Memory B cell (primary cell): ENCODE data around the gene SRBD1.
"Not testable (repeated sequence)": the region's sequence is repeated elsewhere in the genome, so short reads cannot be mapped to it uniquely, and the experiment has no call there.

ENCODE experiments used
- ATAC-seq: fragments of 150-1000 bp; cut with Tn5 transposase; 2 replicates; pipeline ENCODE4 v1.10.0; 2021; ENCODE audit warnings: low read depth, mild to moderate bottlenecking, moderate library complexity
- DNase-seq, 2 donors: peaks; one replicate each; pipeline ENCODE4 v3.0.0; 2022; ENCODE audit warnings: low spot score in 2 of 2
- H3K27ac Mint-ChIP-seq: one replicate; pipeline ENCODE4 v1.8.0; 2022; ENCODE audit warnings: mild to moderate bottlenecking, moderate library complexity, mixed read lengths
- H3K27me3 Mint-ChIP-seq: one replicate; pipeline ENCODE4 v1.8.0; 2022; ENCODE audit warnings: mixed read lengths
- H3K36me3 Mint-ChIP-seq: one replicate; pipeline ENCODE4 v1.8.0; 2022; ENCODE audit warnings: mild to moderate bottlenecking, mixed read lengths
- H3K4me1 Mint-ChIP-seq: one replicate; pipeline ENCODE4 v1.8.0; 2022; ENCODE audit warnings: mixed read lengths
- H3K4me3 Mint-ChIP-seq: one replicate; pipeline ENCODE4 v1.8.0; 2022; ENCODE audit warnings: mild to moderate bottlenecking, moderate library complexity, mixed read lengths
- H3K9me3 Mint-ChIP-seq: one replicate; pipeline ENCODE4 v1.8.0; 2022; ENCODE audit warnings: mixed read lengths

SRBD1 gene

GRCh38 chr2:45442026-45442425, 169.0 kb downstream of the SRBD1 start:
- no peak for DNase-seq
- no peak for ATAC-seq
- H3K4me1 Mint-ChIP-seq = peaks cover 12% of the 10 kb centered on the region
- H3K4me3 Mint-ChIP-seq = no peak overlapping the region
- H3K9me3 Mint-ChIP-seq = peaks cover 10% of the 10 kb centered on the region
- H3K27ac Mint-ChIP-seq = no peak overlapping the region
- H3K27me3 Mint-ChIP-seq = no peaks in the 10 kb centered on the region
- H3K36me3 Mint-ChIP-seq = peaks cover 25% of the 10 kb centered on the region

- DNase-seq (no peak), ATAC-seq (no peak)
- peaks cover 12% of the 10 kb centered on the region for H3K4me1 Mint-ChIP-seq
- no peak overlapping the region for H3K27ac Mint-ChIP-seq
- peaks cover 28% of the 10 kb centered on the region for H3K36me3 Mint-ChIP-seq
- H3K9me3 Mint-ChIP-seq = peaks cover 10% of the 10 kb centered on the region
- no peaks in the 10 kb centered on the region for H3K27me3 Mint-ChIP-seq
- no peak overlapping the region for H3K4me3 Mint-ChIP-seq
Observed at GRCh38 chr2:45441571-45441970, 169.5 kb downstream of the SRBD1 start.

- peaks cover 12% of the 10 kb centered on the region for H3K4me1 Mint-ChIP-seq
Observed at GRCh38 chr2:45439788-45440773, 171.0 kb downstream of the SRBD1 start.

GRCh38 chr2:45438872-45439665, 172.0 kb downstream of the SRBD1 start:
- Mint-ChIP-seq H3K36me3 (peaks cover 38% of the 10 kb centered on the region), H3K27me3 (no peaks in the 10 kb centered on the region), H3K27ac (no peak overlapping the region), H3K4me3 (no peak overlapping the region), H3K4me1 (peaks cover 12% of the 10 kb centered on the region), H3K9me3 (peaks cover 12% of the 10 kb centered on the region)
- DNase-seq = no peak
- no peak for ATAC-seq

More at GRCh38 chr2:45439788-45440773, 171.0 kb downstream of the SRBD1 start:
- DNase-seq (no peak), ATAC-seq (no peak)
- no peak overlapping the region for H3K27ac Mint-ChIP-seq
- H3K27me3 Mint-ChIP-seq = no peaks in the 10 kb centered on the region
- peaks cover 12% of the 10 kb centered on the region for H3K9me3 Mint-ChIP-seq
- H3K4me3 Mint-ChIP-seq = no peak overlapping the region
- peaks cover 36% of the 10 kb centered on the region for H3K36me3 Mint-ChIP-seq

GRCh38 chr2:45436456-45436855, 174.6 kb downstream of the SRBD1 start:
- H3K9me3 Mint-ChIP-seq = peaks cover 12% of the 10 kb centered on the region
- H3K4me3 Mint-ChIP-seq = no peak overlapping the region
- H3K36me3 Mint-ChIP-seq = peaks cover 36% of the 10 kb centered on the region
- no peak overlapping the region for H3K27ac Mint-ChIP-seq
- ATAC-seq (no peak), DNase-seq (no peak)
- H3K27me3 Mint-ChIP-seq = no peaks in the 10 kb centered on the region
- H3K4me1 Mint-ChIP-seq = peaks cover 4% of the 10 kb centered on the region

GRCh38 chr2:45435316-45435715, 175.8 kb downstream of the SRBD1 start:
- no peaks in the 10 kb centered on the region for H3K27me3 Mint-ChIP-seq
- H3K4me3 Mint-ChIP-seq = no peak overlapping the region
- H3K9me3 Mint-ChIP-seq = peaks cover 12% of the 10 kb centered on the region
- peaks cover under 1% of the 10 kb centered on the region for H3K4me1 Mint-ChIP-seq
- DNase-seq = no peak
- no peak overlapping the region for H3K27ac Mint-ChIP-seq
- peaks cover 46% of the 10 kb centered on the region for H3K36me3 Mint-ChIP-seq
- ATAC-seq = no peak

- Mint-ChIP-seq H3K4me1 (no peaks in the 10 kb centered on the region), H3K36me3 (peaks cover 49% of the 10 kb centered on the region), H3K4me3 (no peak overlapping the region), H3K9me3 (peaks cover 9% of the 10 kb centered on the region), H3K27ac (no peak overlapping the region), H3K27me3 (no peaks in the 10 kb centered on the region)
- ATAC-seq = no peak
- DNase-seq = no peak
Observed at GRCh38 chr2:45433363-45433762, 177.7 kb downstream of the SRBD1 start.

- DNase-seq = no peak
- Mint-ChIP-seq H3K36me3 (peaks cover 44% of the 10 kb centered on the region), H3K27ac (no peak overlapping the region), H3K9me3 (peaks cover 5% of the 10 kb centered on the region), H3K4me1 (peaks cover 2% of the 10 kb centered on the region), H3K27me3 (no peaks in the 10 kb centered on the region), H3K4me3 (no peak overlapping the region)
- ATAC-seq = no peak
Observed at GRCh38 chr2:45432406-45432805, 178.7 kb downstream of the SRBD1 start.

- not testable (repeated sequence) for ATAC-seq, H3K4me3 Mint-ChIP-seq, H3K9me3 Mint-ChIP-seq, H3K27ac Mint-ChIP-seq, H3K27me3 Mint-ChIP-seq, H3K4me1 Mint-ChIP-seq, DNase-seq
- peaks cover 28% of the 10 kb centered on the region for H3K36me3 Mint-ChIP-seq
Observed at GRCh38 chr2:45426025-45426424, 185.0 kb downstream of the SRBD1 start.

- no peak overlapping the region for H3K27ac Mint-ChIP-seq
- DNase-seq (no peak), ATAC-seq (no peak)
- H3K27me3 Mint-ChIP-seq = no peaks in the 10 kb centered on the region
- H3K4me3 Mint-ChIP-seq = no peak overlapping the region
- peaks cover 23% of the 10 kb centered on the region for H3K36me3 Mint-ChIP-seq
- peaks cover 1% of the 10 kb centered on the region for H3K4me1 Mint-ChIP-seq
- H3K9me3 Mint-ChIP-seq = no peaks in the 10 kb centered on the region
Observed at GRCh38 chr2:45422921-45423320, 188.1 kb downstream of the SRBD1 start.

GRCh38 chr2:45418532-45418931, 192.5 kb downstream of the SRBD1 start:
- no peaks in the 10 kb centered on the region for H3K27me3 Mint-ChIP-seq
- H3K4me3 Mint-ChIP-seq = no peak overlapping the region
- no peak overlapping the region for H3K27ac Mint-ChIP-seq
- ATAC-seq (no peak), DNase-seq (no peak)
- H3K36me3 Mint-ChIP-seq = peaks cover 22% of the 10 kb centered on the region
- no peaks in the 10 kb centered on the region for H3K4me1 Mint-ChIP-seq
- no peaks in the 10 kb centered on the region for H3K9me3 Mint-ChIP-seq

GRCh38 chr2:45415534-45416123, 195.4 kb downstream of the SRBD1 start:
- H3K27me3 Mint-ChIP-seq = no peaks in the 10 kb centered on the region

GRCh38 chr2:45412754-45413379, 198.2 kb downstream of the SRBD1 start:
- peaks cover 31% of the 10 kb centered on the region for H3K36me3 Mint-ChIP-seq

More at GRCh38 chr2:45415534-45416123, 195.4 kb downstream of the SRBD1 start:
- no peak overlapping the region for H3K27ac Mint-ChIP-seq
- no peak for ATAC-seq
- peaks cover 1% of the 10 kb centered on the region for H3K9me3 Mint-ChIP-seq
- H3K4me3 Mint-ChIP-seq = no peak overlapping the region
- H3K4me1 Mint-ChIP-seq = no peaks in the 10 kb centered on the region
- H3K36me3 Mint-ChIP-seq = peaks cover 37% of the 10 kb centered on the region
- DNase-seq = no peak

More at GRCh38 chr2:45412754-45413379, 198.2 kb downstream of the SRBD1 start:
- no peaks in the 10 kb centered on the region for H3K27me3 Mint-ChIP-seq
- H3K4me3 Mint-ChIP-seq = no peak overlapping the region
- H3K27ac Mint-ChIP-seq = no peak overlapping the region
- H3K4me1 Mint-ChIP-seq = no peaks in the 10 kb centered on the region
- peaks cover 1% of the 10 kb centered on the region for H3K9me3 Mint-ChIP-seq
- no peak for ATAC-seq
- DNase-seq = no peak
